Muscle of leg (tissue), 11 donors: ENCODE results near the gene LIG4. TPM values are rescaled to one million over a fixed set of nuclear protein-coding genes. Genes with fewer than 3 reads are reported as not detected.
"Not testable (repeated sequence)": the region's sequence is repeated elsewhere in the genome, so short reads cannot be mapped to it uniquely, and the experiment has no call there.

Experiments used
- DNase-seq: peaks from one replicate; pipeline ENCODE4 v3.0.0; 2013
- H3K27ac ChIP-seq: one replicate; pipeline ENCODE4 v1.5.1; 2013; ENCODE audit warnings: mild to moderate bottlenecking, low read length, control low read depth
- H3K27me3 ChIP-seq: one replicate; pipeline ENCODE4 v1.6.1; 2013; ENCODE audit warnings: low read length; ENCODE audit not compliant: control insufficient read depth, insufficient read depth
- H3K36me3 ChIP-seq: one replicate; pipeline ENCODE4 v1.6.1; 2013; ENCODE audit warnings: low read length; ENCODE audit not compliant: control insufficient read depth, insufficient read depth
- H3K4me1 ChIP-seq: one replicate; pipeline ENCODE4 v1.6.1; 2013; ENCODE audit warnings: low read length; ENCODE audit not compliant: control insufficient read depth, insufficient read depth
- H3K4me3 ChIP-seq: one replicate; pipeline ENCODE4 v1.5.1; 2013; ENCODE audit warnings: low read length, control low read depth
- H3K9me3 ChIP-seq: replicated peaks from 2 replicates; pipeline ENCODE4 v1.6.1; 2013; ENCODE audit warnings: low read depth, low read length; ENCODE audit not compliant: control insufficient read depth
- WGBS: methylation state at CpG from one replicate; pipeline ENCODE4 v1.1.5; 2013; ENCODE audit warnings: missing lambda C conversion rate; ENCODE audit not compliant: insufficient coverage; 5-methylcytosine and 5-hydroxymethylcytosine counted together
- polyA plus RNA-seq, 8 donors: library from polyadenylated mRNA; unstranded; fragments of 120-200 nt; gene quantifications; one replicate each; pipeline versions ENCODE4 v1.2.1 to v1.2.3, GENCODE V29; 2013; ENCODE audit warnings: inconsistent platforms in 1 of 8, low replicate concordance in 1 of 8; ENCODE audit not compliant: insufficient read length in 8 of 8, insufficient read depth in 1 of 8
- total RNA-seq: library from RNA; stranded (reverse); fragments of 120-200 nt; gene quantifications from one replicate; pipeline ENCODE4 v1.2.4, GENCODE V29; 2013

LIG4 gene
- total and polyA plus RNA-seq, 9 donors: 7.0 to 15.4 (median 8.9) TPM

DNA sequence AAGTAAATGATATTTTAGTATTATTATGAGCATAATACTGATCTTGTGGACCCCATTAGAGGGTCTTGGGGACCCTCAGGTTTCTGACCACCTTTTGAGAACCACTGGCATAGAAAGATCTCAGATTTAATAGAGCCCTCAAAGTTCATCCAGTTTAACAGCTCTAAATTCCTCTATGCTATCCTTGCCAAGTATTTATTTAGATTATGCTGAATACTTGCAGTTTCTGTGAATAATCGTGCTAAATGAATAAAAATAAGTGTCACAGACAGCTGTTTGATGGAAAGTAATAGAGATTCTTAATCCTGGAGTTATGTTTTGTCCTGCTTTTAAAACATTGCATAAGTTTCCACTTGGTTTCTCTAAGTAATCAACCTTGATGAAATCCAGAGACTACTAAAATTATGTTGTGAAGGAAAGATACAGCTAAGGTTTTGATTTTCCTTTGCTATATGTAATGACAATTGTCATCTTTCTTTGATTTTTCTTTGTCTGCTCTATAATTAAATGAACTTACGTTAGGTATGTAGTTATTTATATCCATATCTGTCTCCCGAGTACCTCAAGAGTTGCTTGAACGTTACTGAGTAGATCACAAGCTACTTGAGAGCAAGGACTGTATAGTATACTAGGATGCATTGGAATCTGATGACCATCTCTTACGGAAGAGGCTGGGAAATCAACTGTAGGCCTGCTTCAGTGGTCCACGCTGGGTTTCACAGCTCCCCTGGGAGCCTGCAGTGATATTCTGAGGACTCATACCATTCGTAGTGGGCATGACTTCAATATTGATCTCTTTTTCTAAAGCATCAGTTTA lies 8.6 kb upstream of the LIG4 start:
- Histone ChIP-seq H3K27me3 (no peaks in the 10 kb centered on the region), H3K27ac (no peak overlapping the region), H3K4me3 (no peak overlapping the region), H3K4me1 (peaks cover 4% of the 10 kb centered on the region), H3K9me3 (no peaks in the 10 kb centered on the region), H3K36me3 (no peaks in the 10 kb centered on the region)
- WGBS: no CpG with 5 or more reads among the region's 7 CpGs
- no peak for DNase-seq

DNA sequence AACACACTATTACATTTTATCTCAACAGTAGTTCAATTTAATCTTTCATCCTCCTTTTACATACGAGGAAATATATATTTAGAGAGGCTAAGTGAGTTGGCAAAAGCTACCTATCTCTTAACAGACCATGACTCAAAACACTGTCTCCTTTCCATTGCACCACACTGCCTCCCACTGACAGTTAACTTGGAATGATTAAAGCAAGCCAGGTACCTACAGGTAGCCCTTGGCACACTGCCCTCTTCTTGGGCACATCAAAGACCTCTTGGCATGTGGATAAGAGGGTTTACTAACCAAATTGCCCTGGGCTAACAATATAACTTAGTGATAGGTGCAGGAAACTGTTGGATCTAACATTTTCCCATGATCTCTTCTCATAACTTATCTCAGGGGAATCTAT lies 4.7 kb upstream of the LIG4 start:
- no CpG with 5 or more reads among the region's 1 CpG for WGBS
- no peaks in the 10 kb centered on the region for H3K9me3 ChIP-seq
- H3K4me1 ChIP-seq: peaks cover 14% of the 10 kb centered on the region
- H3K27me3 ChIP-seq: no peaks in the 10 kb centered on the region
- H3K27ac ChIP-seq: no peak overlapping the region
- no peaks in the 10 kb centered on the region for H3K36me3 ChIP-seq
- H3K4me3 ChIP-seq: no peak overlapping the region
- DNase-seq: no peak

DNA sequence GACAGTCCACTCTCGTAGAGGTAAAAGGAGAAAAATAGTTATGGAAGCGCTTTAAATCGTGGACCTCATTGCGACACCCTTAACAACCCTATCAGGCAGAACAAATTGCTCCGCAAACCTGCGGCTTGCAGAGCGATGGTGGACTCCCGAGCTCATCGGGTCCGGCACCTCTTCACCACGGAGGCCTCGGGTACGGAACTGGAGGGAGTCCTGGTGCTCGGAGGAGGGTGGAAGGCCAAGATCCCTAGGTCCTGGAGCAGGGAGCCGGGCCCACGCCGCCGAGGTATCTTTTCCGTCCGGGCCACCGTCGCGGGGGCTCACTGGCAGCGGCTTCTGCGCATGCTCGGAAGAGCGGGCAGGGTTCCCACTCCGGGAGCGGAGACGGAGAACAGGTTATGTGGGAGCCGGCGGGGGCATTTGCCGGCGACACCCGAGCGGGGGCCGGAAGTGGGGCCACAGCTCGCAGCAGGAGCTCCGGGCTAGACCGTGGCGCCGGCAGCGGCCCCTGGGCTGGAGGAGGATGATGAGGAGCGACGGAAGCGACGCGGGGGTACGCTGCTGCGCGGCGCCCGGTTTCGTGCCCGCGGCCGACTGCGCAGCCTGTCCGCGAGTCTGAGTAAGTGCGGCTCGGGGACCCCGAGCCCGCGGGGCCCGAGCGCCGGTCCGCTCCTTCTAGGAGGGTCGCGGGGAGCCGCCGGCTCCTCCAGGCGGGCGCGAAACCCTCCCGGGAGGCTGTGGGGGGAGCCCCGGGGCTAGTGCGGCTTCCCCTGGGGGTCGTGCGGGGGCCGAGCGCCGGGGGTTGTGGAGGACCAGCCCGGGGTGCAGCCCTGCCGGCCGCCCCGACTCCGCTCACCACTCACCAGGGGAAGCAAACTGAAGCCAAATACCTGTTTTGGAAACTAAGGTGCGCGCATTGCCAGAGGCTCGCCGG lies 3.0 kb upstream of the LIG4 start, which contains the start of gene ABHD13:
Gene ABHD13, plus strand, starts transcription at position 349 of the 931 bp plus-strand sequence. CDS start 10,827 bp downstream, outside the sequence.
- peak within 1 kb of the TSS; percentile 94 for H3K27ac ChIP-seq
- peak; percentile 97 for DNase-seq
- WGBS: under 1% methylated on average over 85 of the region's 93 CpGs
- H3K4me1 ChIP-seq: peaks cover 19% of the 10 kb centered on the region
- H3K9me3 ChIP-seq: no peaks in the 10 kb centered on the region
- H3K4me3 ChIP-seq: peak within 1 kb of the TSS; percentile 87
- H3K27me3 ChIP-seq: no peaks in the 10 kb centered on the region
- H3K36me3 ChIP-seq: peaks cover 3% of the 10 kb centered on the region

DNA sequence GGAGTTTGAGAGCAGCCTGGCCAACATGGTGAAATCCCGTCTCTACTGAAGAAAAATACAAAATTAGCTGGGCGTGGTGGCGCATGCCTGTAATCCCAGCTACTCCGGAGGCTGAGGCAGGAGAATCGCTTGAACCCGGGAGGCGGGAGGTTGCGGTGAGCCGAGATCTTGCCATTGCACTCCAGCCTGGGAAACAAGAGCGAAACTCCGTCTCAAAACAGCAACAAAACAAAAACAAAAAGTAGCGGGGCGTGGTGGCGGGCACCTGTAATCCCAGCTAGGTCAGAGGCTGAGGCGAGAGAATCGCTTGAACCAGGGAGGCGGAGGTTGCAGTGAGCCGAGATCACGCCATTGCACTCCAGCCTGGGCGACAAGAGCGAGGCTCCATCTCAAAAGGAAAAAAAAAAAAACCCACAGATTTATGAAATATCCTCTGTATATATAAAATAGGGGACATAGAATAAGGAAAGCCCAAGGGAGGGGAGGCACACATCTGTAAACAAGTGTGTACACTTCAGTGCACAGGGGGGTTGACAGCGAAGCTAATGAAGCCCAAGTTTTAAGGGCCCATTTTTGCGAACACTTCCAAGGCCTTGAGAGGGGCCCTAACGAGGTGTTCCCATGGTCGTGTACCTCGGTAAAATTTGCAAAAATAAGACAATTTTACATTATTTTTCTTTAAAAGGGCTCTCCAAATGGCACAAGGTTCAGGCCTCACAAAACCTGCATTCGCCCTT lies 2.1 kb upstream of the LIG4 start:
- Histone ChIP-seq H3K4me3 (peak overlapping the region; percentile 87), H3K27ac (peak overlapping the region; percentile 94), H3K4me1 (peaks cover 19% of the 10 kb centered on the region)
- not testable (repeated sequence) for H3K27me3 ChIP-seq, DNase-seq, H3K36me3 ChIP-seq, H3K9me3 ChIP-seq
- WGBS: 66% methylated on average over 20 of the region's 27 CpGs

DNA sequence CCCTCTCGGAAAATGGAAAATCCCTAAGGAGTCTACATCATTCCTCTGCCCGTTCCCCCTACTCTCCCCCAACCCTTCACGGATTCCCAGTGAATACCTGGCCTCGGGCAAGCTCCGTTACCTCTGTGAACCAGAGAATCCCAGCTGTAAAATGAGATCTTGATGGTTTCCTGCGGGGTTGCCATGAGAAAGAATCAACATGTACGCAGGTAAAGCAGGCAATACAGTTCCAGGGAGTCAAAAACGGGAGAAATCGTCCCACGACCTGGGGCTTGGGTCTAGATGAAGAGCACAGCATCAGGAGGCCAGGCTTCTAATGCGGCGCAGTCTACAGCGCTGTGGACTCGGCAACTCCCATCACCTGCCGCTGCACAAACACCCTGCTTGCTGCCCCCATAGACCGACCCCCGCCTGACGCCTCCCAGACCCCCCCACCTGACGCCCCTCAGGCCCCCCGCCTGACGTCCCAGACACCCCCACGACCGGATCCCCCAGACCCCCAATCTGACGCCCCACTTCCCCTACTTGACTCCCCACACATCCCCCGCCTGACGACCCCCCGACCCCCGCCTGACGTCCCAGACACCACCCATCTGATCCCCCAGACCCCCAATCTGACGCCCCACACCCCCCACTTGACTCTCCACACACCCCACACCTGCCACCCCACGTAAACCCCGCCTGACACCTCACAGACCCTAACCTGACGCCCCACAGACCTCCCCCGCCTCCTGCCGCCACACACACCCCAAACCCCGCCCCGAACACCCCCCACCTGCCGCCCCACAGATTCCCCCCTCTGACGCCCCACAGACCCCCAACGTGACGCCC lies 680 bp downstream of the LIG4 start:
- no peak for DNase-seq
- Histone ChIP-seq H3K9me3 (no peaks in the 10 kb centered on the region), H3K36me3 (peaks cover 3% of the 10 kb centered on the region), H3K4me3 (peak overlapping the region; percentile 29), H3K4me1 (peaks cover 17% of the 10 kb centered on the region), H3K27ac (no peak overlapping the region), H3K27me3 (no peaks in the 10 kb centered on the region)
- 7% methylated on average over 24 of the region's 41 CpGs for WGBS

DNA sequence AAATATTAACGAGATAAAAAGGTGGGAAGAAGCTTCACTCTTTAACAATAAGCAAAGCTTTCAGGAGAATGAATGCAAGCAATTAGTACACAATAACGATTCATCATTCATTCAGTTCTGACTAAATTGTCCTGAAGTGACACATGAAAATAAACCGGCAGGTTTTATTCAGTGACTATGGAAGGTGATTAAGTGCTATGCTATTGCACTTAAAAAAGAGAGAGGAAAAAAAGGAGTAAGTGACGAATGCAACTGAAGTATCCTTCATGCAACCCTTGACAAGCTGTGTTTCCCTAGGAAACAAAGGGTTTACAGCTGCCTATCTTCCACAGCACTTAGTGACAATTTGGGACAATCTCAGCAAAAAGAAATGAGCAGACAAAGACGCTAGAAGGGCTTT lies 1.4 kb downstream of the LIG4 start:
- H3K27me3 ChIP-seq: no peaks in the 10 kb centered on the region
- no peaks in the 10 kb centered on the region for H3K9me3 ChIP-seq
- peaks cover 15% of the 10 kb centered on the region for H3K4me1 ChIP-seq
- 64% methylated on average over 2 of the region's 5 CpGs for WGBS
- H3K36me3 ChIP-seq: peaks cover 9% of the 10 kb centered on the region
- no peak overlapping the region for H3K27ac ChIP-seq
- H3K4me3 ChIP-seq: no peak overlapping the region
- DNase-seq: no peak

DNA sequence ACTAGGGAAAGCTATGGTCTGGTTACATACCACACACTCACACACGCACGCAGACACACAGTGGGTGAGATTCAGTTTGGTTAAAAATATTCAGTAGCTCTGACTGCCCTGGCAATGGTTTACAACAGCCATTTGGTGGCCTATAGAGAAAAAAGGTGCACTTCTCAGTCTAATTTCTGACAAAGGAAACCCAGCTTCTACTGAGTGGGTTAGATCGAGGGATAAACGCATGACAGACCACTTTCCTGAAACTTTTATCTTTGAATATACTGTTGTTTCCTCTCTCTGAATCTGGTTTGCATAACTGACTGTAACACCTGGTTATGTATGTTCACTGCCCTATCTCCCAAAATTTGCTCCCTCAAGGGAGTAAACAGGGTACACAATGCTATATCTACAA lies 2.5 kb downstream of the LIG4 start:
- no peak overlapping the region for H3K4me3 ChIP-seq
- peaks cover 9% of the 10 kb centered on the region for H3K36me3 ChIP-seq
- no CpG with 5 or more reads among the region's 4 CpGs for WGBS
- DNase-seq: no peak
- H3K4me1 ChIP-seq: peaks cover 15% of the 10 kb centered on the region
- no peaks in the 10 kb centered on the region for H3K9me3 ChIP-seq
- H3K27me3 ChIP-seq: no peaks in the 10 kb centered on the region
- no peak overlapping the region for H3K27ac ChIP-seq

DNA sequence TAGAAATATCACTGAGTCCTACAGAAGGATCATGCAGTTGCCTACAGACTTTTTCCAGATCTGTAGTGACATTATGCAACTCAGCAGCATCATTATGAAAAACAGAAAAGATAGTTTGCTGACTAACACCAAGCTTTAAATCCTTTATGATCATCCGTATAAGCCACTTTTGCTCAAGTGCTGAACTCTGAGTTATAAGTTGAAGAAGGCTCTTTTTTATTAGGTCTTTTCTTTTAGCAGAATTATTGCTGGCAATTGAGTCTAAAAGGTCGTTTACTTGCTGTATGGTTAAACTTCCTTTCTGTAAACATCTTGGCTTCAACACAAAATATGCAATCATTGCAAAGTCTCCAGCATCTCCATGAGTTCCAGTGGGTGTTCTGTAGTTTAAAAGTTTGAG lies 4.8 kb downstream of the LIG4 start:
- no CpG with 5 or more reads among the region's 2 CpGs for WGBS
- Histone ChIP-seq H3K4me3 (no peak overlapping the region), H3K36me3 (peaks cover 9% of the 10 kb centered on the region), H3K4me1 (peaks cover 5% of the 10 kb centered on the region), H3K27me3 (no peaks in the 10 kb centered on the region), H3K9me3 (no peaks in the 10 kb centered on the region), H3K27ac (no peak overlapping the region)
- DNase-seq: no peak

DNA sequence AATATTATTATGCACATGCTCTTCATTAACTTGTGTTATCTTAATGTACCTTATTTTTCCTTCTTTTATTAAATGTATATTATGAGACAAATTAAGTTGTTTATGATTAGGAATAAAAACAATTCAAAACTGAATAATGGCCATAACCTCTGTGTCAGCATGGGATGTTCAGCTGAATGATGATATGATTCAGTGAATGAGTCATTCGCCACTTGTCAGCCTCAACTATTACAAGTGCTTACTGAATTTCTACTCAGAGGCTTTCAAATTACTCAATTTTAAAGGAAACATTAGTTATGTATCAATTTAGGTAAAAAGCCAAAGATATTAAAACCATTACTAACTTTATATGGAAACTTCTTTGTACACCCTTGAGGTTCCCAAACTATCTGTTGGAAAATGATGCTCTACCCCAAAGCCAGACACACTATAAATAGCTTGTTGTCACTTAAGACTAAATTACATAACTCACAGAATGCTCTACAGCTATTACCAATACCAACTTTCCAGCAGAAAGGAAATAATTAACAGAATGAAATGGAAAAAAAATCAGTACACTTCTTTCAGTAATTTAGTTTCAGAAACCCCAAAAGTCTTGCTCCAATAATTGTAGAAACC lies 14.4 kb downstream of the LIG4 start:
- no peak for DNase-seq
- H3K4me3 ChIP-seq: no peak overlapping the region
- H3K9me3 ChIP-seq: no peaks in the 10 kb centered on the region
- H3K27me3 ChIP-seq: no peaks in the 10 kb centered on the region
- no peak overlapping the region for H3K27ac ChIP-seq
- no peaks in the 10 kb centered on the region for H3K36me3 ChIP-seq
- H3K4me1 ChIP-seq: no peaks in the 10 kb centered on the region
- no CpG with 5 or more reads among the region's 1 CpG for WGBS
